Epithelial cell of esophagus (primary cell): ENCODE results near the gene PAK3.

Source experiments
- DNase-seq: peaks from one replicate; pipeline ENCODE4 v3.0.0; 2010; ENCODE audit warnings: low read depth
- H3K4me3 ChIP-seq: 2 replicates; pipeline ENCODE4 v1.5.1; 2011; ENCODE audit warnings: mild to moderate bottlenecking, low read length, control low read depth
- TF ChIP-seq, protein P1 (sequence below): IDR thresholded peaks from 2 replicates; pipeline ENCODE4 v1.5.1; 2011; ENCODE audit warnings: low read depth, mild to moderate bottlenecking, low read length, control low read depth, inconsistent platforms; ENCODE audit not compliant: insufficient read depth; ENCODE audit errors: missing control alignments

The PAK3 gene

DNA sequence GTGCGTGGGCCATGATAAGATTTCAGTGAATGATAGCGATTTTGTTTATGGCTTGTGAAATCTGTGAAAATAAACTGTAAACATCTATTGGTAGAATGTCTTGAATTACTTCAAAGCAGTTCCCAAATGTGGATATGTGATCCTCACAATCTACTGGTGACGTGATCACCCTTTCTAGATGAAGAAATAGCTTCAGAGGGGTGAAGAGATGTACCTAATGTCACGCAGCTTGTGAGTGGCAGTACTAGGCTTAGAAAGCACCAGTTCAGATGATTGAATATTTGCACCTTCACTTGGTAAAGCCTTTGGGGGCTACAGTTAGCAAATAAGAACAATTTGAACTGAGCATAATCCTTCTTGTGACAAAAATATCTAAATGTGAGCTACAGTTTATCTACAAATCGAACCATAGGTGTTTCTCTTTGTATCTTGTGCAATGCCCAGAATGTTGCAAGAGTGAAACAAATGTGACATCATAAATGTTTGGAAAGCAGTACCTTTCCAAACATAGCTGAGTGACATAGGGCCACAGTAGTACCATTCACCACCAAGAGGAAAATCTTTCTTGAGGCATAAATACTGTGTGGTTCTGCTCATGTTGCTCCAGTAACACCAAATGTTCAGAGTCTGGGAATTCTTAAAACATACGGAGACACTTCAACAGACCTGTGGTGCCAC is 14.2 kb downstream of the PAK3 start:
- peak; percentile 15 for DNase-seq
- TF ChIP-seq, protein P1, sequence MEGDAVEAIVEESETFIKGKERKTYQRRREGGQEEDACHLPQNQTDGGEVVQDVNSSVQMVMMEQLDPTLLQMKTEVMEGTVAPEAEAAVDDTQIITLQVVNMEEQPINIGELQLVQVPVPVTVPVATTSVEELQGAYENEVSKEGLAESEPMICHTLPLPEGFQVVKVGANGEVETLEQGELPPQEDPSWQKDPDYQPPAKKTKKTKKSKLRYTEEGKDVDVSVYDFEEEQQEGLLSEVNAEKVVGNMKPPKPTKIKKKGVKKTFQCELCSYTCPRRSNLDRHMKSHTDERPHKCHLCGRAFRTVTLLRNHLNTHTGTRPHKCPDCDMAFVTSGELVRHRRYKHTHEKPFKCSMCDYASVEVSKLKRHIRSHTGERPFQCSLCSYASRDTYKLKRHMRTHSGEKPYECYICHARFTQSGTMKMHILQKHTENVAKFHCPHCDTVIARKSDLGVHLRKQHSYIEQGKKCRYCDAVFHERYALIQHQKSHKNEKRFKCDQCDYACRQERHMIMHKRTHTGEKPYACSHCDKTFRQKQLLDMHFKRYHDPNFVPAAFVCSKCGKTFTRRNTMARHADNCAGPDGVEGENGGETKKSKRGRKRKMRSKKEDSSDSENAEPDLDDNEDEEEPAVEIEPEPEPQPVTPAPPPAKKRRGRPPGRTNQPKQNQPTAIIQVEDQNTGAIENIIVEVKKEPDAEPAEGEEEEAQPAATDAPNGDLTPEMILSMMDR, result no peak
- H3K4me3 ChIP-seq, result no peak overlapping the region

DNA sequence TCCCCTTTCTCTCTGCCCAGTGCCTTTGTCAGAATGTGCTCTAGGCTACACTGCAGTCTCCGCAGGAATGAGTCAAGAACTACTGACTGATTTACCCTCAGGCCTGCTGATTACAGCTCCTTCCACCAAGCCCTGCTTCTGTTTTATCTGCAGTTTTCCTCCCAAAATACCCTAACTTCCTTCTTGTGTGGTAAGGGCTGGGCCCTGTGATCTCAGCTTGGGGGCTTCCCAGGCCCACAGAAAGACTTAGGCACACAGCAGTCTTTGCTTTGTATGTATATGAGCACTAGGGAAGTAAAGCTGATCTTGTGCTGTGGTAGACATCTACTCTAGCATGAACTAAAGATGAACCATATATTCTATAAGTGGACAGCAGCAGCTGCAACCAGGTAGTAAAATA is 18.8 kb downstream of the PAK3 start:
- TF ChIP-seq, protein P1, result no peak
- no peak overlapping the region for H3K4me3 ChIP-seq
- DNase-seq, result peak; percentile 58

DNA sequence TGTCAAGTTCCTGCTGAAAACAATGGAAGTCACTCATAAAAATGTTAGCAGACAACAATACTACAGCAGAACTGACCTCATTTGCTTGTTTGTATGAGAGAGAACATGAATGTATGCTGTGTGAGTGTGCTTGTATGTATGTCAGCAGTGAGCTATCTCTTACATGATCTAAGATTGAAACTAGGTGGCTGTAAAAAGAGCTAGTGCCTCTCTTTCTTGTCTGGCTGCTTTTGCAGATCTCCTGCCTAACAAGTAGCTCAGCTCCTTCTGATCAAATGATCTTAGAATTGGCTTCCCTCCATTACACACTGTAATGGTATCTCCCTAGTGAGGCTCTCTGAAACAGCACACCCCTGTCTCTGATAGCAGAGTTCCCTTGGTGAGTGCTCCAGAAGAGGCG is 20.7 kb downstream of the PAK3 start:
- H3K4me3 ChIP-seq, result no peak overlapping the region
- TF ChIP-seq, protein P1, result no peak
- DNase-seq, result no peak

DNA sequence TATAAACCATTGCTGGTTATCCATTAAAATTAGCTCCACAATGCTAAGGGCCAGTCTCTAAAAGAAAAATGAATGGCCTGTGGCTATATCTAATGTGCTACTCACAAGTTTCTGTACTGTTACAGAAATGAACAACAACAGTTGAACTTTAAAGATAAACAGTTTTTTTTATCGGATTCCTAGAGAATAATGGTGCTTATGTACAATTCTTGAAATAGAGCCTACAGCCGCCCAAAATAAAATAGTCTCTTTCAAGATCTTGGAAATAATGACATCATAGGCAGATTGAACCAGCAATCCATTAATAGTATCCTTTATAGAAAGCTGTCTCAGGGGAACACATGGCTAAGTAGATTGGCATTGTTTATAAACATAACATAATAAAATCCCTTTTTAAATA is 23.4 kb downstream of the PAK3 start:
- no peak for DNase-seq
- H3K4me3 ChIP-seq, result no peak overlapping the region
- TF ChIP-seq, protein P1, result no peak

DNA sequence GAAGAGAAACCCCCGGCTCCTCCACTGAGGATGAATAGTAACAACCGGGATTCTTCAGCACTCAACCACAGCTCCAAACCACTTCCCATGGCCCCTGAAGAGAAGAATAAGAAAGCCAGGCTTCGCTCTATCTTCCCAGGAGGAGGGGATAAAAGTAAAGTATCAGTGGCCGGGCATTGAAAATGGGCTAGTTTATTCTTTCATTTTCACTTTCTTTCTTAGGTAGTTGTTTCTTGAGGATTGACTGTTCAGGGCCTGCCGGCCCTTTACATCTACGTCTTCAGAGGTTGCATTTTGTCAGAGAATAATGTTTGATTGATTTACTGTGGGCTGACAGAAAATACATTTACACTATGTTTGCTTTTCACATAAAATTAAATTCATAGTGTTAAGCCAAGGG is 27.1 kb downstream of the PAK3 start:
- H3K4me3 ChIP-seq, result no peak overlapping the region
- DNase-seq, result no peak
- TF ChIP-seq, protein P1, result no peak

DNA sequence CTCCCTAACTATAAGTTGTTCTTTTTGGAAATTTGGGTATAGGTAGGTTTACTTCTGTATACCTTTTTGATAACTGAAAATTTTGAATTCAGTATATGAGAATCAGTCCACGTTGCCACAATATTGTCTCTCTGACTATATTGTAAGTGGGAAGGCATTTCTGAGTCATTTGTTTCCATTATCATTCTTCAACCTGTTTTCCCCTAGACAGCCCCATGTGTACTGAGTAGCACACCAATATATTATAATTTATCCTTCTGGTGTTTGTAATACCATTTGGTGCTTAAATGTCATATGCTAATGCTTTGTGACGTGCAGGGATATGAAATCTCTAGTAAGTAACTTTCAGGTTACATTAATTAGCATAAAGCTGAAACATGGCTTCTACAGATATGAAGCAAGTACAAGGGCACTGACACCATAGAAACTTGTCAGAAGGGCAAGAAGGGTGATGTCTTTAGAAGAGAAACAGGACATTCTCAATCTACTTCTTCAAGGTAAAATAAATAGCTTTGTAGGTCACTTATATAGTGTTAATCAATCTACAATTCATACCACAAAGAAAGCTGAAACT is 27.7 kb downstream of the PAK3 start:
- H3K4me3 ChIP-seq, result no peak overlapping the region
- DNase-seq, result no peak
- TF ChIP-seq, protein P1, result no peak

DNA sequence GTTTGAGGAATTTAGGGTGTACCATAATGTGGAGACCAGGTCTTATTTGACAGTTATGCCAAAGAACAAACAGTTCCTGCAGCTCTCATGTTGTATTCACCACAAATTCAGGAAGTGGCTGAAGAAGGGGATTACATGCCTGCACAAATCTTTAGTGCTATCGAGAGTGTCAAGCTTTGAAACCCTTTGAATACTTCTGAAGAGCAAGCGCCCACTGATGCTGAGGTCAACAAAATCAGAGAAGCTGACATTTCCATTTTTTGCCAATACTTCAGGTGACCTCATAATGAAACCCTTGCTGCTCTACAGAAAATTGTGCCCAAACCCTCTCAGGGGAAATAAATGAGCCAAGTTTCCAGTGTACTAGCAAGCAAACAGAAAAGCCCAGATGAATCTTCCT is 28.4 kb downstream of the PAK3 start:
- no peak overlapping the region for H3K4me3 ChIP-seq
- TF ChIP-seq, protein P1, result no peak
- no peak for DNase-seq
